Activated CD8-positive, alpha-beta T cell treated with anti-CD3 and anti-CD28 coated beads for 36 hours (primary cell): ENCODE results near the gene SDK2. TPM values are rescaled to one million over a fixed set of nuclear protein-coding genes. Genes with fewer than 3 reads are reported as not detected.

Experiments used
- ATAC-seq: fragments of 200-7000 bp; cut with Tn5 transposase; one replicate; pipeline ENCODE4 v1.10.0; 2021; ENCODE audit warnings: mild to moderate bottlenecking, moderate library complexity
- CTCF ChIA-PET: fragments of 350-600 bp; sonication (Branson Sonifier 250); formaldehyde crosslinking; loops from one replicate; lab custom pipeline; 2021; ENCODE audit warnings: antibody characterized with exemption; lab: Charles Lee
- POLR2A ChIA-PET: fragments of 350-600 bp; sonication (Branson Sonifier 250); formaldehyde crosslinking; loops from one replicate; lab custom pipeline; 2021; ENCODE audit warnings: antibody characterized with exemption; lab: Charles Lee
- DNase-seq: peaks from one replicate; pipeline ENCODE4 v3.0.0-alpha.2; 2020
- H3K27ac Mint-ChIP-seq: one replicate; pipeline ENCODE4 v1.8.0; 2021; ENCODE audit warnings: mild to moderate bottlenecking, mixed read lengths
- H3K27me3 Mint-ChIP-seq: one replicate; pipeline ENCODE4 v1.8.0; 2021; ENCODE audit warnings: mixed read lengths
- H3K36me3 Mint-ChIP-seq: one replicate; pipeline ENCODE4 v1.8.0; 2021; ENCODE audit warnings: low read depth, mixed read lengths
- H3K4me1 Mint-ChIP-seq: one replicate; pipeline ENCODE4 v1.8.0; 2021; ENCODE audit warnings: low read depth, mixed read lengths
- H3K4me3 Mint-ChIP-seq: one replicate; pipeline ENCODE4 v1.8.0; 2021; ENCODE audit warnings: mild to moderate bottlenecking, moderate library complexity, mixed read lengths
- H3K9me3 Mint-ChIP-seq: one replicate; pipeline ENCODE4 v1.8.0; 2021; ENCODE audit warnings: mixed read lengths
- intact Hi-C: fragments of 100-400 bp; cut with micrococcal nuclease; formaldehyde crosslinking; loops from one replicate; pipeline ENCODE4 v1.10.0; 2022
- total RNA-seq, 2 experiments: library from RNA; stranded (reverse); gene quantifications; one replicate each; pipeline ENCODE4 v1.2.3, GENCODE V29; 2021
- TF ChIP-seq, protein P1 (sequence below): fragments of 200-600 bp; IDR thresholded peaks from one replicate; pipeline ENCODE4 v1.8.0; 2022; ENCODE audit warnings: antibody characterized with exemption, mild to moderate bottlenecking

The SDK2 gene
- total RNA-seq, 2 experiments from 2014 or later: 3.2 to 3.3 TPM

DNA sequence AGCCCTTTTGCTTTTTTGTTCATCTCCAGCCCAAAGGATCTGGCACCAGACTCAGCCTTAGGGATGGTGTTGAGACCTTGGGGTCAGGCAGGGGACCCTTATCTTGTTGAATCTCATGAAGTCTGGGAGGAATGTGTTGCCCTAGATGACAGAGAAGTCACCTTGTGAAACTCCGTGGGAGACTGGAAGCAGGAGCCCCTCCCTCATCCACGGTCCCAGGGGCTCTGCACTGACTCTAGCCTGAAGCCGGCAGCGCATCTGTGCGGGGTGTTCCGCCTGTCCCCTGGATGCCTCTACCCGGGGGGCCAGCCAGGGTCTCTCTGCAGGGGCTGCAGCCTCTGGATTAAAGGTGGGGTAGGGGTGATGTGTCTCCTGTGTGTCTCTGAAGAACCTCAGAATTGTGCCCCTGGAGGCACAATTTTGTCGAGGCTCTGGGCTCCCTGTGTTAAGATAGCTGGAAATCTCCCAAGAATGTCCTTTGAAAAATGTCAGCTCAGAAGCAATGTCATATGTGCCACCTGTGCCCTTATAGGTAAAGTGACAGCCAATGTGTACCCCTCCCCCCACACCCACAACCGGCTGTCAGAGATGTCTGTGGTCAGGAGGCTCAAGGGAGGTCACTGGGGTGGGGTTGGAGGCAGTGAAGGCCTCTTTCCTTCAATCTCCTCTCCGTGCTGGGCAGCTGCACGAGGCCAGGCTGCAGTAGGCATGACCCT lies 300.3 kb downstream of the SDK2 start:
- H3K4me3 Mint-ChIP-seq: no peak overlapping the region
- DNase-seq (no peak), ATAC-seq (no peak)
- no peaks in the 10 kb centered on the region for H3K36me3 Mint-ChIP-seq
- CTCF ChIA-PET: no interaction called here
- H3K27me3 Mint-ChIP-seq: no peaks in the 10 kb centered on the region
- intact Hi-C loops: no loop called here
- H3K27ac Mint-ChIP-seq: no peak overlapping the region
- H3K4me1 Mint-ChIP-seq: no peaks in the 10 kb centered on the region
- POLR2A ChIA-PET: no interaction called here
- TF ChIP-seq, protein P1, sequence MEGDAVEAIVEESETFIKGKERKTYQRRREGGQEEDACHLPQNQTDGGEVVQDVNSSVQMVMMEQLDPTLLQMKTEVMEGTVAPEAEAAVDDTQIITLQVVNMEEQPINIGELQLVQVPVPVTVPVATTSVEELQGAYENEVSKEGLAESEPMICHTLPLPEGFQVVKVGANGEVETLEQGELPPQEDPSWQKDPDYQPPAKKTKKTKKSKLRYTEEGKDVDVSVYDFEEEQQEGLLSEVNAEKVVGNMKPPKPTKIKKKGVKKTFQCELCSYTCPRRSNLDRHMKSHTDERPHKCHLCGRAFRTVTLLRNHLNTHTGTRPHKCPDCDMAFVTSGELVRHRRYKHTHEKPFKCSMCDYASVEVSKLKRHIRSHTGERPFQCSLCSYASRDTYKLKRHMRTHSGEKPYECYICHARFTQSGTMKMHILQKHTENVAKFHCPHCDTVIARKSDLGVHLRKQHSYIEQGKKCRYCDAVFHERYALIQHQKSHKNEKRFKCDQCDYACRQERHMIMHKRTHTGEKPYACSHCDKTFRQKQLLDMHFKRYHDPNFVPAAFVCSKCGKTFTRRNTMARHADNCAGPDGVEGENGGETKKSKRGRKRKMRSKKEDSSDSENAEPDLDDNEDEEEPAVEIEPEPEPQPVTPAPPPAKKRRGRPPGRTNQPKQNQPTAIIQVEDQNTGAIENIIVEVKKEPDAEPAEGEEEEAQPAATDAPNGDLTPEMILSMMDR: no peak
- no peaks in the 10 kb centered on the region for H3K9me3 Mint-ChIP-seq

DNA sequence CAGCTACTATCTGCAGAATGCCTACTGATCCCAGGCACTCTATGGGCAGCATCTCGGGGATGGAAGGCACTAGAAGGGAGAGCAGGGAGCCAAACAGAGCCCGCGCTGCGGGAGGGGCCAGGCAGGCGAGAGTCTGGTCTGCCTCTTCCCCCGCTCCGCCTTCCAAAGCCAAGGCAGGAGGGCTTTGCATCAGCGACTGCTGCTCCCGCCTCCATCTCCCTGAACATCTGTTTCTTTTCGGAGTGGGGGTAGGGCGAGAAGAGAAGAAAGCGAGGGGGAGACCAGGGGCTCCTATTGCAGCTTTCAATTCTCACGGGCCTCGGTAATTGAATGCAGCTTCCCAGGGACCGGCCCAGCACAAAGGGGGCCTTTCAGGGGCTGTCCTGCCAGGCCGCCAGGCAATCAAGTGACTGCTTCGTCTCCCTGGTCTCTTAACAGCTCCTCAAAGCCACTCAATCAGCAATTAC lies 301.0 kb downstream of the SDK2 start:
- H3K36me3 Mint-ChIP-seq: no peaks in the 10 kb centered on the region
- intact Hi-C loops: no loop called here
- ChIA-PET POLR2A (no interaction called here), CTCF (interaction anchor here (1.6 to 1.7 kb wide), 2 partner anchors 27 to 31 kb away, joined by 5 to 6 read pairs; partner anchors contain the start of gene CDC42EP4)
- no peak overlapping the region for H3K4me3 Mint-ChIP-seq
- no peaks in the 10 kb centered on the region for H3K4me1 Mint-ChIP-seq
- no peak for DNase-seq
- TF ChIP-seq, protein P1: no peak
- H3K9me3 Mint-ChIP-seq: no peaks in the 10 kb centered on the region
- no peak overlapping the region for H3K27ac Mint-ChIP-seq
- no peaks in the 10 kb centered on the region for H3K27me3 Mint-ChIP-seq
- ATAC-seq: no peak

DNA sequence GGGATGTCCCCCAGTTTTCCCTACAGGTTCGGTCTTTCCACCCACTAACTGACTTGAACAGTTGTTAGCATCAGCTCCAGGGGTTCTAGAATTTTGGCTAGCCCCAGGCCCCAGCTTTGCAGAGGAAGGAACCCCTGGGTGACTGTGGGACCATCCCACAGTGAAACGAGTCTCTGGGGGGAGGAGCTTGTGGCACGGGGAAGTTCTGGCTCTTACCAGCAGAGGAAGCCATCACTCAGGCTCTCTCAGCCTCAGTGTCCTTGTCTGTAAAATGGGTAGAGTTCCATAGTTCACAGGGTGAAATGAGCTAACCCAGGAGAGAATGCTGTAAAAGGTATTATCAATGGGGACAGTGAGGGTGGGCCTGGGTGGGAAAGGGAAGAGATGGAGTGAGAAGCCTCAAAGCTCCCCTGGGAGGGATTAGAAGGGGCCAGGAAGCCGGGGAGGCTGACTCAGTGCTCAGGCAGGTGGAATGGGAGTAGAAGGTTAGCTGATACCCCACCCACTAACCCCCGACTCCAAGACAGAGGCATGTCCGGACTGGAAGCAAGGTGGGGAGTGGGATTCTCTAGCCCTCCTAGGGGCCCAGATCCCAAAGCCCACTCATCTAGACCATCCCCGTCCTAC lies 301.6 kb downstream of the SDK2 start:
- intact Hi-C loops: no loop called here
- Mint-ChIP-seq H3K9me3 (no peaks in the 10 kb centered on the region), H3K27me3 (no peaks in the 10 kb centered on the region), H3K4me3 (no peak overlapping the region), H3K4me1 (no peaks in the 10 kb centered on the region), H3K27ac (no peak overlapping the region), H3K36me3 (no peaks in the 10 kb centered on the region)
- ChIA-PET CTCF (interaction anchor here (1.6 to 1.7 kb wide), 2 partner anchors 27 to 30 kb away, joined by 5 to 6 read pairs; partner anchors contain the start of gene CDC42EP4), POLR2A (no interaction called here)
- ATAC-seq (no peak), DNase-seq (no peak)
- TF ChIP-seq, protein P1: no peak

DNA sequence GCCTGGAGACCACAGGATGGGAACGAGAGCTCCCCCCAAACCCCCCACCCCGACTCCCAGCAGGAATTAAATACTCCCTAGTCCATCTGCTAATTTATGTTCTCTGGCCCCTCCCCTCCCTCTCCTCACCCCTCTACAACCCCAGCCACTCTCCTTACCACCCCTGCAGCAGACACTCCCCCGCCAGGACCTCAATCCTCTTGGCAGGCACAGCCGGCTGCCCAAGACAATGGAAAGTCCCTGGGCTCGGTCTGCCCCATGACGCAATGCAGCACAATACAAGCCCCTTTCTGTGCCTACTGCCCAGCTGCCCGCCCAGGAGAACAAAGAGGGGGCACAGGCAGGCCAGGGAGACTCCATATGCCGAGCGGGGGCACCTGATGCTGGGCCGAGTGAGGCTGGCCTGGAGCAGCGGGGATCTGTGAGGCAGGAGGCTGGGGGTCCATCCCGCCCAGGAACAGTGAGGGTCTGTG lies 302.2 kb downstream of the SDK2 start:
- no peak overlapping the region for H3K4me3 Mint-ChIP-seq
- DNase-seq (no peak), ATAC-seq (no peak)
- no peaks in the 10 kb centered on the region for H3K36me3 Mint-ChIP-seq
- H3K27me3 Mint-ChIP-seq: no peaks in the 10 kb centered on the region
- no peaks in the 10 kb centered on the region for H3K9me3 Mint-ChIP-seq
- intact Hi-C loops: no loop called here
- TF ChIP-seq, protein P1: no peak
- ChIA-PET POLR2A (interaction anchor here (1.2 kb wide), 1 partner anchor 28 kb away, joined by 4 read pairs; no protein-coding TSS in a partner anchor), CTCF (interaction anchor here (1.6 to 1.7 kb wide), 2 partner anchors 28 to 30 kb away, joined by 5 to 6 read pairs; partner anchors contain the start of gene CDC42EP4)
- no peak overlapping the region for H3K27ac Mint-ChIP-seq
- no peaks in the 10 kb centered on the region for H3K4me1 Mint-ChIP-seq
